GM23248 (cell line): ENCODE results near the gene OR2AG2. TPM values are rescaled to one million over a fixed set of nuclear protein-coding genes. Genes with fewer than 3 reads are reported as not detected.

Source experiments
- DNase-seq: peaks from one replicate; pipeline ENCODE4 v3.0.0-alpha.2; 2015
- H2AFZ ChIP-seq: fragments of 200-600 bp; sonication (generic); 2 replicates; pipeline ENCODE4 v1.6.1; 2016; ENCODE audit warnings: antibody characterized with exemption
- H3F3A ChIP-seq: fragments of 200-600 bp; sonication (generic); 2 replicates; pipeline ENCODE4 v1.6.1; 2016; ENCODE audit warnings: mild to moderate bottlenecking, antibody characterized with exemption, mixed run types; ENCODE audit not compliant: insufficient read depth
- H3K27ac ChIP-seq: fragments of 200-600 bp; sonication (generic); 2 replicates; pipeline ENCODE4 v1.5.1; 2016; ENCODE audit warnings: mild to moderate bottlenecking
- H3K27me3 ChIP-seq: fragments of 200-600 bp; sonication (generic); replicated peaks from 2 replicates; pipeline ENCODE4 v1.6.1; 2016; ENCODE audit warnings: mild to moderate bottlenecking; ENCODE audit not compliant: insufficient read depth
- H3K36me3 ChIP-seq: fragments of 200-600 bp; sonication (generic); 2 replicates; pipeline ENCODE4 v1.6.1; 2016; ENCODE audit warnings: low read depth, mild to moderate bottlenecking
- H3K4me1 ChIP-seq: fragments of 200-600 bp; sonication (generic); 2 replicates; pipeline ENCODE4 v1.6.1; 2016; ENCODE audit warnings: mild to moderate bottlenecking; ENCODE audit not compliant: insufficient read depth
- H3K4me2 ChIP-seq: fragments of 200-600 bp; sonication (generic); one replicate; pipeline ENCODE4 v1.6.1; 2016; ENCODE audit warnings: mild to moderate bottlenecking; ENCODE audit not compliant: unreplicated experiment
- H3K4me3 ChIP-seq: fragments of 200-600 bp; sonication (generic); 2 replicates; pipeline ENCODE4 v1.5.1; 2016; ENCODE audit warnings: mild to moderate bottlenecking
- H3K79me2 ChIP-seq: fragments of 200-600 bp; sonication (generic); 2 replicates; pipeline ENCODE4 v1.6.1; 2016; ENCODE audit warnings: mild to moderate bottlenecking; ENCODE audit not compliant: insufficient read depth
- H3K9ac ChIP-seq: fragments of 200-600 bp; sonication (generic); 2 replicates; pipeline ENCODE4 v1.6.1; 2016; ENCODE audit warnings: mild to moderate bottlenecking
- H3K9me2 ChIP-seq: fragments of 200-600 bp; sonication (generic); 2 replicates; pipeline ENCODE4 v1.6.1; 2016; ENCODE audit warnings: mixed run types, mild to moderate bottlenecking, moderate library complexity; ENCODE audit not compliant: insufficient read depth
- H3K9me3 ChIP-seq: fragments of 200-600 bp; sonication (generic); one replicate; pipeline ENCODE4 v1.6.1; 2017; ENCODE audit warnings: low read depth
- H4K20me1 ChIP-seq: fragments of 200-600 bp; sonication (generic); 2 replicates; pipeline ENCODE4 v1.6.0; 2016; ENCODE audit not compliant: insufficient read depth
- EZH2 ChIP-seq: fragments of 200-600 bp; sonication (generic); IDR thresholded peaks from 2 replicates; pipeline ENCODE4 v1.6.1; 2018; ENCODE audit warnings: antibody characterized with exemption, mild to moderate bottlenecking; ENCODE audit not compliant: insufficient read depth, poor library complexity, severe bottlenecking
- EZH2phosphoT487 ChIP-seq: fragments of 200-600 bp; sonication (generic); IDR thresholded peaks from 2 replicates; pipeline ENCODE4 v1.6.1; 2018; ENCODE audit warnings: antibody characterized with exemption, moderate library complexity, mild to moderate bottlenecking, low read depth; ENCODE audit not compliant: insufficient read depth
- WGBS, 2 experiments: methylation state at CpG; one replicate each; pipeline ENCODE4 v1.1.6; 2015 to 2017; ENCODE audit warnings: low lambda C conversion rate in 2 of 2, low coverage in 1 of 2; ENCODE audit errors: missing lambda C conversion rate in 2 of 2; 5-methylcytosine and 5-hydroxymethylcytosine counted together
- in situ Hi-C: fragments of 300-500 bp; cut with MboI; formaldehyde crosslinking; loops from 2 replicates; pipeline ENCODE4 v1.15.0; 2020
- polyA plus RNA-seq: library from polyadenylated mRNA; unstranded; fragments of >200 nt; fragmentation: Nextera tagmentation; extraction: Ambion mirVana; gene quantifications from 2 replicates; pipeline ENCODE4 v1.2.1, GENCODE V29; 2016
- total RNA-seq: library from RNA; depleted of rRNA; stranded (reverse); fragments of >200 nt; shearing (Covaris generic); gene quantifications from 2 replicates; pipeline ENCODE4 v1.2.3, GENCODE V29; 2014; rRNA removed

Gene OR2AG2
- total and polyA plus RNA-seq, 2 experiments from 2014 or later, result 0.22 TPM; not detected in 1

DNA sequence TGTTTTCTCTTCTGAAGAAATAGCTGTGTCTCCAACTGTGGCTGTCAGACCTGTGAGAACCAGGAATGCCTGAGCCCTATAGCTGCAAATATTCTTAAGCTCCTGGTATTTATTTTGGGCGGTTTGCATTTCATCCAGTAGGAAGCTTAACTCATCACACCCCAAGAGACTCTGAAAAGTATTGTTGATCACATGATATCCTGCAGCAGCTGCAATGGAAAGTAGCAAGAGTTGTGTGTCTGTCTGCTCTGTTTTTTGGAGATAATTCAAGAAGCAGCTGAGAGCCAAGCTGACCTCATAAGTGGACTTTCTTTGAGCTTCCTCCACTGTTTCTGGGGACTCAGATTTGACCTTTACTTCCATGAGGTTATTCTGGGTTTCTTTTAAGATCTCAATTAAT is 52.2 kb downstream of the OR2AG2 start:
- Histone ChIP-seq H3F3A (no peaks in the 10 kb centered on the region), H3K36me3 (no peaks in the 10 kb centered on the region), H2AFZ (no peak overlapping the region), H3K4me2 (no peak overlapping the region), H3K9ac (no peak overlapping the region), H3K9me2 (no peaks in the 10 kb centered on the region), H3K9me3 (no peaks in the 10 kb centered on the region), H3K79me2 (no peaks in the 10 kb centered on the region), H3K4me3 (no peak overlapping the region), H3K27me3 (no peaks in the 10 kb centered on the region; the same call in 1 of the 2 replicates), H4K20me1 (no peaks in the 10 kb centered on the region), H3K4me1 (no peaks in the 10 kb centered on the region), H3K27ac (no peak overlapping the region)
- WGBS, 2 experiments, result 50 to 65% methylated on average over 1 of the region's 1 CpG
- TF ChIP-seq EZH2phosphoT487 (no peak), EZH2 (no peak)
- DNase-seq, result no peak
- in situ Hi-C loops, result no loop called here

DNA sequence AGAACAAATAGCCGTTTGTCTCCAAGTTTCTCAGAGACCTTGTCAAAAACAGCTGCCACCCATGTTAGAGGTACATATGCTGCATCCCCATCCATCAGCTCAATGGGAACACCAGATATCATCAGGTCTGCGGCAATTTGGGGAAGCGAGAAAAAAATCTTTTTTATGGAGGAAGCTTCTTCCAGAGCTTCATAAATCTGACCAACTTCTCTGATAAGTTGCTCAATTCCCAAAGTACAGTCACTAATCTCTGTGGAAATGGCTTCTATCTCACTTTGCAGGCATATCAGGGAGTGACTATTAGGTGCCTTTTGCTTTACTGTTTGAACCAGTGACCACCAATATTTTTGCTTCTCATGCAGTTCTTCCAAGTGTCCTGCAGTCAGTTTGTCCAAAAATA is 54.4 kb downstream of the OR2AG2 start:
- H3K4me1 ChIP-seq, result no peaks in the 10 kb centered on the region
- H3K27me3 ChIP-seq, result no peaks in the 10 kb centered on the region
- 86 to 91% methylated on average over 3 of the region's 3 CpGs for WGBS, 2 experiments
- H3K4me2 ChIP-seq, result no peak overlapping the region
- in situ Hi-C loops, result no loop called here
- H3K9me2 ChIP-seq, result no peaks in the 10 kb centered on the region
- H2AFZ ChIP-seq, result no peak overlapping the region
- no peak for TF ChIP-seq EZH2
- no peak for TF ChIP-seq EZH2phosphoT487
- no peaks in the 10 kb centered on the region for H4K20me1 ChIP-seq
- H3K36me3 ChIP-seq, result no peaks in the 10 kb centered on the region
- H3K9me3 ChIP-seq, result no peaks in the 10 kb centered on the region
- no peak for DNase-seq
- no peak overlapping the region for H3K4me3 ChIP-seq
- no peaks in the 10 kb centered on the region for H3K79me2 ChIP-seq
- no peak overlapping the region for H3K9ac ChIP-seq
- no peaks in the 10 kb centered on the region for H3F3A ChIP-seq
- H3K27ac ChIP-seq, result no peak overlapping the region

Other genes starting within 250 kb of the OR2AG2 start
- 8.5 and 12.6 TPM in 2 replicates for gene RRP8, start 168.4 kb downstream of the OR2AG2 start, total RNA-seq
- 21.3 and 24.4 TPM in 2 replicates for gene RRP8, start 168.4 kb downstream of the OR2AG2 start, polyA plus RNA-seq
- 211 and 242 TPM in 2 replicates for gene ILK, start 168.2 kb downstream of the OR2AG2 start, total RNA-seq
- 256 and 264 TPM in 2 replicates for gene ILK, start 168.2 kb downstream of the OR2AG2 start, polyA plus RNA-seq
- 35.5 and 67.9 TPM in 2 replicates for gene TAF10, start 159.8 kb downstream of the OR2AG2 start, total RNA-seq
- 171 and 172 TPM in 2 replicates for gene TAF10, start 159.8 kb downstream of the OR2AG2 start, polyA plus RNA-seq
- gene TPP1, start 152.6 kb downstream of the OR2AG2 start, total RNA-seq, result 37.6 and 47.6 TPM in 2 replicates
- gene TPP1, start 152.6 kb downstream of the OR2AG2 start, polyA plus RNA-seq, result 65.2 and 66.3 TPM in 2 replicates
- 5.8 and 6.4 TPM in 2 replicates for gene DCHS1, start 116.2 kb downstream of the OR2AG2 start, total RNA-seq
- gene DCHS1, start 116.2 kb downstream of the OR2AG2 start, polyA plus RNA-seq, result 0.86 and 1.1 TPM in 2 replicates
- 53.5 and 104 TPM in 2 replicates for gene MRPL17, start 88.6 kb downstream of the OR2AG2 start, total RNA-seq
- gene MRPL17, start 88.6 kb downstream of the OR2AG2 start, polyA plus RNA-seq, result 107 and 114 TPM in 2 replicates
- gene OR2AG1, start 11.0 kb upstream of the OR2AG2 start, total RNA-seq, result not detected in 2 replicates
- gene OR2AG1, start 11.0 kb upstream of the OR2AG2 start, polyA plus RNA-seq, result not detected in 2 replicates
- not detected in 2 replicates for gene OR6A2, start 27.7 kb upstream of the OR2AG2 start, total RNA-seq
- not detected in 2 replicates for gene OR6A2, start 27.7 kb upstream of the OR2AG2 start, polyA plus RNA-seq
- gene OR10A5, start 73.7 kb upstream of the OR2AG2 start, total RNA-seq, result not detected in 2 replicates
- not detected in 2 replicates for gene OR10A5, start 73.7 kb upstream of the OR2AG2 start, polyA plus RNA-seq
- gene OR10A2, start 91.1 kb upstream of the OR2AG2 start, total RNA-seq, result not detected in 2 replicates
- gene OR10A2, start 91.1 kb upstream of the OR2AG2 start, polyA plus RNA-seq, result 0.10 and 0.11 TPM in 2 replicates
- not detected in 2 replicates for gene OR10A4, start 104.6 kb upstream of the OR2AG2 start, total RNA-seq
- not detected in 2 replicates for gene OR10A4, start 104.6 kb upstream of the OR2AG2 start, polyA plus RNA-seq
- 0.22 TPM in 1 of 2 replicates, not detected in the other for gene OR2D2, start 120.5 kb upstream of the OR2AG2 start, total RNA-seq
- not detected in 2 replicates for gene OR2D2, start 120.5 kb upstream of the OR2AG2 start, polyA plus RNA-seq
- gene OR2D3, start 149.0 kb upstream of the OR2AG2 start, total RNA-seq, result not detected in 2 replicates
- gene OR2D3, start 149.0 kb upstream of the OR2AG2 start, polyA plus RNA-seq, result 0.18 TPM in 1 of 2 replicates, not detected in the other
- gene ZNF215, start 154.4 kb upstream of the OR2AG2 start, total RNA-seq, result 3.5 and 4.9 TPM in 2 replicates
- gene ZNF215, start 154.4 kb upstream of the OR2AG2 start, polyA plus RNA-seq, result 5.4 and 5.6 TPM in 2 replicates
- gene ZNF214, start 248.4 kb upstream of the OR2AG2 start, total RNA-seq, result 1.3 and 2.1 TPM in 2 replicates
- 1.3 and 2.4 TPM in 2 replicates for gene ZNF214, start 248.4 kb upstream of the OR2AG2 start, polyA plus RNA-seq
- not detected in 2 replicates for gene NLRP14, start 248.5 kb upstream of the OR2AG2 start, total RNA-seq
- gene NLRP14, start 248.5 kb upstream of the OR2AG2 start, polyA plus RNA-seq, result 0.13 TPM in 1 of 2 replicates, not detected in the other